CD14-positive monocyte (primary cell): ENCODE results near the gene CTNNA2. TPM values are rescaled to one million over a fixed set of nuclear protein-coding genes. Genes with fewer than 3 reads are reported as not detected.

Experiments
- DNase-seq, 3 donors: peaks; one replicate each; pipeline ENCODE4 v3.0.0-alpha.2; 2011 to 2022
- H2AFZ ChIP-seq: 2 replicates; pipeline ENCODE4 v1.6.0; 2012; ENCODE audit warnings: mild to moderate bottlenecking, low read depth, low read length, inconsistent platforms; ENCODE audit not compliant: insufficient read depth, poor library complexity, severe bottlenecking
- H3K27ac ChIP-seq, 2 donors: 1 replicate in 1 of 2; 2 replicates in 1 of 2; pipeline ENCODE4 v1.5.1; 2012 to 2013; ENCODE audit warnings: low read length in 2 of 2, control low read depth in 1 of 2, inconsistent platforms in 1 of 2, low read depth in 1 of 2, mild to moderate bottlenecking in 1 of 2
- H3K27me3 ChIP-seq, 2 donors: one replicate each; pipeline versions ENCODE4 v1.6.0 to v1.6.1; 2011 to 2013; ENCODE audit warnings: low read length in 2 of 2; ENCODE audit not compliant: control insufficient read depth in 2 of 2, insufficient read depth in 2 of 2
- H3K36me3 ChIP-seq, 2 donors: replicated peaks in 1 of 2; 1 replicate in 1 of 2; 2 replicates in 1 of 2; pipeline versions ENCODE4 v1.5.1 to v1.6.1; 2012 to 2013; ENCODE audit warnings: low read length in 2 of 2, control low read depth in 1 of 2, inconsistent platforms in 1 of 2, mild to moderate bottlenecking in 1 of 2; ENCODE audit not compliant: insufficient read depth in 2 of 2, control insufficient read depth in 1 of 2
- H3K4me1 ChIP-seq, 2 donors: 1 replicate in 1 of 2; 2 replicates in 1 of 2; pipeline versions ENCODE4 v1.5.1 to v1.6.1; 2012 to 2013; ENCODE audit warnings: low read length in 2 of 2, control low read depth in 1 of 2, inconsistent platforms in 1 of 2, mild to moderate bottlenecking in 1 of 2, moderate library complexity in 1 of 2; ENCODE audit not compliant: insufficient read depth in 2 of 2, control insufficient read depth in 1 of 2
- H3K4me2 ChIP-seq: replicated peaks from 2 replicates; pipeline ENCODE3; 2012; ENCODE audit warnings: low read length, moderate library complexity, mild to moderate bottlenecking; ENCODE audit not compliant: poor library complexity, severe bottlenecking; ENCODE audit errors: extremely low read depth
- H3K4me3 ChIP-seq, 3 experiments: fragments of 200-600 bp in 1 of 3; sonication (generic) in 1 of 3; replicated peaks in 1 of 3; 1 replicate in 2 of 3; 2 replicates in 1 of 3; pipeline ENCODE4 v1.5.1; 2011 to 2013; ENCODE audit warnings: low read length in 3 of 3, mild to moderate bottlenecking in 3 of 3, control low read depth in 2 of 3, low read depth in 2 of 3, inconsistent platforms in 1 of 3, moderate library complexity in 1 of 3
- H3K79me2 ChIP-seq: 2 replicates; pipeline ENCODE4 v1.6.0; 2012; ENCODE audit warnings: mild to moderate bottlenecking, control low read depth, inconsistent platforms, low read length, moderate library complexity; ENCODE audit not compliant: insufficient read depth
- H3K9ac ChIP-seq: 2 replicates; pipeline ENCODE4 v1.6.0; 2017; ENCODE audit warnings: low read length, mild to moderate bottlenecking; ENCODE audit not compliant: insufficient read depth, poor library complexity, severe bottlenecking
- H3K9me3 ChIP-seq, 2 donors: replicated peaks in 1 of 2; 1 replicate in 1 of 2; 2 replicates in 1 of 2; pipeline versions ENCODE4 v1.5.1 to v1.6.1; 2012 to 2013; ENCODE audit warnings: low read length in 2 of 2, control low read depth in 1 of 2; ENCODE audit not compliant: control insufficient read depth in 1 of 2, insufficient read depth in 1 of 2
- H4K20me1 ChIP-seq: 2 replicates; pipeline ENCODE4 v1.6.0; 2012; ENCODE audit warnings: mild to moderate bottlenecking, low read length, control low read depth, moderate library complexity; ENCODE audit not compliant: insufficient read depth
- H3K27ac Mint-ChIP-seq, 7 donors: one replicate each; pipeline ENCODE4 v1.8.0; 2020; ENCODE audit warnings: mild to moderate bottlenecking in 7 of 7, mixed read lengths in 7 of 7, moderate library complexity in 6 of 7, inconsistent platforms in 2 of 7
- H3K27me3 Mint-ChIP-seq, 3 donors: one replicate each; pipeline ENCODE4 v1.8.0; 2021 to 2022; ENCODE audit warnings: low read depth in 3 of 3, mild to moderate bottlenecking in 3 of 3, mixed read lengths in 3 of 3, moderate library complexity in 3 of 3, inconsistent platforms in 1 of 3
- H3K36me3 Mint-ChIP-seq, 2 donors: one replicate each; pipeline ENCODE4 v1.8.0; 2020; ENCODE audit warnings: mixed read lengths in 2 of 2, inconsistent platforms in 1 of 2, mild to moderate bottlenecking in 1 of 2
- H3K4me1 Mint-ChIP-seq: one replicate; pipeline ENCODE4 v1.8.0; 2020; ENCODE audit warnings: mild to moderate bottlenecking, mixed read lengths
- H3K4me3 Mint-ChIP-seq, 2 donors: one replicate each; pipeline ENCODE4 v1.8.0; 2020; ENCODE audit warnings: mild to moderate bottlenecking in 2 of 2, mixed read lengths in 2 of 2, moderate library complexity in 1 of 2
- H3K9me3 Mint-ChIP-seq, 7 donors: one replicate each; pipeline ENCODE4 v1.8.0; 2020 to 2022; ENCODE audit warnings: mixed read lengths in 7 of 7, mild to moderate bottlenecking in 6 of 7, moderate library complexity in 6 of 7, inconsistent platforms in 2 of 7
- WGBS: methylation state at CpG from one replicate; pipeline ENCODE4 v1.1.5; 2013; ENCODE audit warnings: missing lambda C conversion rate; ENCODE audit not compliant: insufficient coverage; 5-methylcytosine and 5-hydroxymethylcytosine counted together
- intact Hi-C, 2 donors: fragments of 100-400 bp; cut with micrococcal nuclease; formaldehyde crosslinking; loops; one replicate each; pipeline versions ENCODE4 v1.15.0 to v1.15.1; 2023
- polyA plus RNA-seq, 3 donors: library from polyadenylated mRNA; depleted of rRNA in 1 of 3; unstranded in 2 of 3; stranded (reverse) in 1 of 3; fragments of 300-500 nt in 2 of 3; fragments of >200 nt in 1 of 3; fragmentation: Illumina TruSeq in 2 of 3; gene quantifications; 1 replicate in 2 of 3; 2 replicates in 1 of 3; pipeline ENCODE4 v1.2.3, GENCODE V29; 2012 to 2021
- TF ChIP-seq, protein P1 (sequence below): fragments of 200-600 bp; IDR thresholded peaks from one replicate; pipeline ENCODE4 v1.8.0; 2022; ENCODE audit warnings: antibody characterized with exemption, mild to moderate bottlenecking

CTNNA2 gene
- polyA plus RNA-seq, 3 donors, result not detected

DNA sequence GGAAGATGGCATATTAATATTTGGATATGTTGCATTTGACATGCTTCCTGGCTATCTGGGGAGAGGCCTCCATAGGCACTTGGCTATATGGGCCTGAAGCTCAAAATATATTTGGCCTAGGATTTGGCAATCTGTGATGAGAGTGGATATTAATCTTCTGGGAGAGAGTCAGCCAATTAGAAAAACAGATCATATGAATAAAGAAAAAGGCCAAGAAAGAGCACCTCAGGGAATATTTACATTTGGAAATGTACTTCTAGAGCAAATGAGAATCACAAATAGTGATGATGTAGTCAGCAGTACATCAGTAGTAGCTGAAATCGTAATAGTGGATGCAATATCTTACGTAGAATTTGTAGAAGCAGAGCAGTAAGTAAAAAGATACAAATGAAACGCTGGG is 277.0 kb downstream of the CTNNA2 start:
- no peaks in the 10 kb centered on the region for H3K4me1 Mint-ChIP-seq
- Histone ChIP-seq H3K4me2 (no peak overlapping the region), H3K27ac (no peak overlapping the region), H3K4me1 (no peaks in the 10 kb centered on the region), H3K9ac (no peak overlapping the region), H3K79me2 (no peaks in the 10 kb centered on the region), H4K20me1 (no peaks in the 10 kb centered on the region), H3K27me3 (no peaks in the 10 kb centered on the region), H3K9me3 (no peaks in the 10 kb centered on the region), H2AFZ (no peak overlapping the region), H3K36me3 (no peaks in the 10 kb centered on the region), H3K4me3 (no peak overlapping the region)
- intact Hi-C loops, result no loop called here
- no peak for DNase-seq
- 66% methylated on average over 3 of the region's 3 CpGs for WGBS
- H3K27ac Mint-ChIP-seq, result no peak overlapping the region
- H3K36me3 Mint-ChIP-seq, result no peaks in the 10 kb centered on the region
- H3K27me3 Mint-ChIP-seq, result no peaks in the 10 kb centered on the region
- H3K9me3 Mint-ChIP-seq, result peaks cover 0 to 4% (median 2%) of the 10 kb centered on the region in 7 donors
- no peak overlapping the region for H3K4me3 Mint-ChIP-seq
- TF ChIP-seq, protein P1, sequence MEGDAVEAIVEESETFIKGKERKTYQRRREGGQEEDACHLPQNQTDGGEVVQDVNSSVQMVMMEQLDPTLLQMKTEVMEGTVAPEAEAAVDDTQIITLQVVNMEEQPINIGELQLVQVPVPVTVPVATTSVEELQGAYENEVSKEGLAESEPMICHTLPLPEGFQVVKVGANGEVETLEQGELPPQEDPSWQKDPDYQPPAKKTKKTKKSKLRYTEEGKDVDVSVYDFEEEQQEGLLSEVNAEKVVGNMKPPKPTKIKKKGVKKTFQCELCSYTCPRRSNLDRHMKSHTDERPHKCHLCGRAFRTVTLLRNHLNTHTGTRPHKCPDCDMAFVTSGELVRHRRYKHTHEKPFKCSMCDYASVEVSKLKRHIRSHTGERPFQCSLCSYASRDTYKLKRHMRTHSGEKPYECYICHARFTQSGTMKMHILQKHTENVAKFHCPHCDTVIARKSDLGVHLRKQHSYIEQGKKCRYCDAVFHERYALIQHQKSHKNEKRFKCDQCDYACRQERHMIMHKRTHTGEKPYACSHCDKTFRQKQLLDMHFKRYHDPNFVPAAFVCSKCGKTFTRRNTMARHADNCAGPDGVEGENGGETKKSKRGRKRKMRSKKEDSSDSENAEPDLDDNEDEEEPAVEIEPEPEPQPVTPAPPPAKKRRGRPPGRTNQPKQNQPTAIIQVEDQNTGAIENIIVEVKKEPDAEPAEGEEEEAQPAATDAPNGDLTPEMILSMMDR, result no peak

DNA sequence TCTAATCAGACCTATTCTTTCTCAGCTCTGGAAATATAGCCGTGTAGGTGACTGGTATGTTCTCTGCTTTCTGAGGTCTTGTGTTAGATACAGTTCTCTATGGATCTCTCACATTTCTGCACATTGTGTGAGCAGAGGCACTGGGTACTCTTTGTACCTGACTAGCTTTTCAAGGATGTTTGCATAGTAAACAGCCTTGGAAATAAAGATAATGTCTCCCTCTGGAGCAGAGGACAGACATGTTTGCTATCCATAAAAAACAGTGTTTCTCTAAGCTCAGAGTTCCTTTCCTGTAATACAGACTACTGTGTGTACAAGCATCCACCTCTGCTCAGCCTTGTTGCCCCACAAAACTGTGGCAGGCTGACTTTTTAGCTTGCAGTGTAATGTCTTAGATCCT is 279.2 kb downstream of the CTNNA2 start:
- TF ChIP-seq, protein P1, result no peak
- Histone ChIP-seq H3K9ac (no peak overlapping the region), H3K4me3 (no peak overlapping the region), H3K79me2 (no peaks in the 10 kb centered on the region), H3K4me2 (no peak overlapping the region), H3K9me3 (no peaks in the 10 kb centered on the region), H4K20me1 (no peaks in the 10 kb centered on the region), H3K27me3 (no peaks in the 10 kb centered on the region), H3K36me3 (no peaks in the 10 kb centered on the region), H3K4me1 (no peaks in the 10 kb centered on the region), H2AFZ (no peak overlapping the region), H3K27ac (no peak overlapping the region)
- Mint-ChIP-seq H3K4me1 (no peaks in the 10 kb centered on the region), H3K27ac (no peak overlapping the region), H3K4me3 (no peak overlapping the region), H3K36me3 (no peaks in the 10 kb centered on the region), H3K27me3 (peaks cover 0 to 1% (median 0%) of the 10 kb centered on the region in 3 donors), H3K9me3 (peaks cover 0 to 2% (median 0%) of the 10 kb centered on the region in 7 donors)
- no peak for DNase-seq
- intact Hi-C loops, result no loop called here
- no CpG with 5 or more reads among the region's 1 CpG for WGBS
